ENCODE data around the gene APOC4. TPM values are rescaled to one million over a fixed set of nuclear protein-coding genes. Genes with fewer than 3 reads are reported as not detected.

APOC4 gene
- total RNA-seq, 1 experiment from 2014 or later, result not detected

GRCh38 chr19:44939668-44940067 lies 2.4 kb upstream of the APOC4 start:
- Histone ChIP-seq H3K79me1 (ENCODE audit: insufficient read depth, low read depth, low read length, poor library complexity, severe bottlenecking) (no peaks in the 10 kb centered on the region), H2BK15ac (ENCODE audit: low read depth, low read length) (no peak overlapping the region), H3K18ac (ENCODE audit: insufficient read length, low read depth, low read length) (no peak overlapping the region), H3K23ac (ENCODE audit: insufficient read length, low read depth, low read length) (no peak overlapping the region), H3T11ph (ENCODE audit: low read length) (no peak overlapping the region), H3K79me2 (ENCODE audit: insufficient read depth, low read length) (no peaks in the 10 kb centered on the region), H3K4me1 (ENCODE audit: insufficient read depth, low read length) (no peaks in the 10 kb centered on the region), H2BK120ac (ENCODE audit: low read depth, low read length, poor library complexity, severe bottlenecking) (no peak overlapping the region), H3K9ac (ENCODE audit: extremely low read depth, insufficient read length, low read length) (no peak overlapping the region), H3K27me3 (ENCODE audit: insufficient read depth, low read length) (no peaks in the 10 kb centered on the region), H3K14ac (ENCODE audit: insufficient read depth, low read length) (no peak overlapping the region), H4K20me1 (ENCODE audit: control insufficient read depth, insufficient read depth, insufficient read length) (no peaks in the 10 kb centered on the region), H2BK5ac (ENCODE audit: insufficient read length, low read length) (no peak overlapping the region), H3K4me2 (ENCODE audit: insufficient read depth, insufficient read length, low read length) (no peak overlapping the region), H2BK12ac (ENCODE audit: insufficient read length, low read depth, low read length) (no peak overlapping the region), H2AK5ac (ENCODE audit: insufficient read length, low read length) (no peak overlapping the region), H3K4ac (ENCODE audit: low read depth, low read length) (no peak overlapping the region), H3K23me2 (ENCODE audit: insufficient read length, low read depth, low read length, poor library complexity, severe bottlenecking) (no peaks in the 10 kb centered on the region), H4K8ac (replicated peaks; ENCODE audit: insufficient read length, low read depth, low read length) (no peak overlapping the region), H3K27ac (ENCODE audit: insufficient read length, low read depth, low read length) (no peak overlapping the region), H3K9me3 (ENCODE audit: control insufficient read depth, low read depth, low read length) (no peaks in the 10 kb centered on the region), H4K5ac (ENCODE audit: insufficient read length, low read depth, low read length) (no peak overlapping the region), H2BK20ac (ENCODE audit: low read depth, low read length, poor library complexity, severe bottlenecking) (no peak overlapping the region), H3K56ac (ENCODE audit: insufficient read length, low read depth, low read length) (no peak overlapping the region), H2AFZ (ENCODE audit: low read length) (no peak overlapping the region), H4K91ac (ENCODE audit: insufficient read length, low read depth, low read length) (no peak overlapping the region)
- H3K27ac Mint-ChIP-seq, result no peak overlapping the region
- no peaks in the 10 kb centered on the region for H3K9me3 Mint-ChIP-seq
- WGBS (ENCODE audit: extremely low coverage, insufficient read length, low lambda C conversion rate), result no CpG with 5 or more reads among the region's 5 CpGs
- H3K4me3 Mint-ChIP-seq, result no peak overlapping the region
- TF ChIP-seq CTCF (conservative IDR thresholded peaks at IDR 0.05), result no peak
- peaks cover 4 to 7% of the 10 kb centered on the region in 2 experiments for H3K4me1 Mint-ChIP-seq
- peaks cover 4% of the 10 kb centered on the region for H3K27me3 Mint-ChIP-seq (ENCODE audit: low read depth)
- no peaks in the 10 kb centered on the region for H3K36me3 Mint-ChIP-seq (ENCODE audit: insufficient read depth in 1 of 3, low read depth in 3 of 3)
- no peak for DNase-seq

All from H9 (cell line).